ENCODE data around the gene ODF2. TPM values are rescaled to one million over a fixed set of nuclear protein-coding genes. Genes with fewer than 3 reads are reported as not detected.

ODF2 gene
- total and polyA plus RNA-seq, 10 of the 15 experiments (the other 5 are each of a cell fraction or from before 2014, with no cell fraction given) = 8.7 to 65.1 (median 38.5) TPM

- Histone ChIP-seq H3K36me3 (ENCODE audit: control insufficient read depth in 2 of 2, insufficient read depth in 2 of 2, low read length in 1 of 2) (no peaks in the 10 kb centered on the region), H3K27ac (ENCODE audit: control insufficient read depth, insufficient read depth) (no peak overlapping the region), H3K9me3 (replicated peaks; ENCODE audit: control insufficient read depth, insufficient read depth, low read length) (no peaks in the 10 kb centered on the region), H3K79me2 (ENCODE audit: control insufficient read depth, insufficient read depth, low read length) (no peaks in the 10 kb centered on the region), H3K4me2 (ENCODE audit: control insufficient read depth, insufficient read depth) (no peak overlapping the region), H3K4me3 (no peak overlapping the region), H4K20me1 (ENCODE audit: control insufficient read depth, insufficient read depth) (no peaks in the 10 kb centered on the region), H3K9ac (ENCODE audit: control insufficient read depth, insufficient read depth, low read length) (no peak overlapping the region), H2AFZ (ENCODE audit: control insufficient read depth, low read depth, low read length) (no peak overlapping the region), H3K4me1 (ENCODE audit: control insufficient read depth, insufficient read depth, low read length) (no peaks in the 10 kb centered on the region), H3K27me3 (replicated peaks in 1 of 2; ENCODE audit: control insufficient read depth in 2 of 2, insufficient read depth in 2 of 2, low read length in 1 of 2) (no peaks in the 10 kb centered on the region)
- ChIA-PET RAD21 (ENCODE audit: unreplicated experiment) (no interaction called here), POLR2A (no interaction called here), SMC1A (ENCODE audit: uncharacterized antibody, unreplicated experiment) (no interaction called here), CTCF (interaction anchor here (2.4 kb wide), 1 partner anchor 16 kb away, joined by 6 read pairs; no protein-coding TSS in a partner anchor)
- 58% methylated on average over 18 of the region's 18 CpGs for WGBS (ENCODE audit: insufficient coverage, insufficient replicate concordance, low lambda C conversion rate, missing lambda C conversion rate)
- no peak for DNase-seq (ENCODE audit: low read depth, low spot score)
- BruUV-seq (replicated peaks) = no TSS peak
- ATAC-seq = no peak
- FAIRE-seq = no peak
- in situ Hi-C loops (cut with MboI) = no loop called here
- intact Hi-C loops (cut with micrococcal nuclease; ENCODE audit: unreplicated experiment) = no loop called here
- TF ChIP-seq FOXM1 (IDR thresholded peaks at IDR 0.05; ENCODE audit: low read depth, low read length) = no peak
- TF ChIP-seq JUNB (IDR thresholded peaks at IDR 0.05) = no peak
- no peak for TF ChIP-seq TCF7 (IDR thresholded peaks at IDR 0.05; ENCODE audit: borderline replicate concordance)
- no peak for TF ChIP-seq MTA3 (IDR thresholded peaks at IDR 0.05; ENCODE audit: borderline replicate concordance, low read length)
- no peak for TF ChIP-seq ZBTB4 (CRISPR knock-in tag; IDR thresholded peaks at IDR 0.05)
- no peak for TF ChIP-seq BCLAF1 (IDR thresholded peaks at IDR 0.05)
- TF ChIP-seq TCF3 (IDR thresholded peaks at IDR 0.05; ENCODE audit: borderline replicate concordance, insufficient read depth, low read depth, low read length) = no peak
- no peak for TF ChIP-seq SUZ12 (IDR thresholded peaks at IDR 0.05; ENCODE audit: unreplicated experiment)
- TF ChIP-seq PRDM15 (CRISPR knock-in tag; IDR thresholded peaks at IDR 0.05) = no peak
- TF ChIP-seq CTCF (IDR thresholded peaks at IDR 0.05 in 2 of 3, conservative IDR thresholded peaks at IDR 0.05 in 1 of 3; ENCODE audit: control insufficient read depth in 2 of 3, extremely low read depth in 1 of 3, insufficient read depth in 1 of 3, low read depth in 3 of 3, low read length in 3 of 3) = no peak
Observed at GRCh38 chr9:128435611-128436010, 20.2 kb upstream of the ODF2 start.
